ENCODE measurements around the gene BUB1. TPM values are rescaled to one million over a fixed set of nuclear protein-coding genes. Genes with fewer than 3 reads are reported as not detected.

Gene BUB1
- total RNA-seq, 1 experiment from 2014 or later: 80.2 TPM

- TF ChIP-seq, protein P1, sequence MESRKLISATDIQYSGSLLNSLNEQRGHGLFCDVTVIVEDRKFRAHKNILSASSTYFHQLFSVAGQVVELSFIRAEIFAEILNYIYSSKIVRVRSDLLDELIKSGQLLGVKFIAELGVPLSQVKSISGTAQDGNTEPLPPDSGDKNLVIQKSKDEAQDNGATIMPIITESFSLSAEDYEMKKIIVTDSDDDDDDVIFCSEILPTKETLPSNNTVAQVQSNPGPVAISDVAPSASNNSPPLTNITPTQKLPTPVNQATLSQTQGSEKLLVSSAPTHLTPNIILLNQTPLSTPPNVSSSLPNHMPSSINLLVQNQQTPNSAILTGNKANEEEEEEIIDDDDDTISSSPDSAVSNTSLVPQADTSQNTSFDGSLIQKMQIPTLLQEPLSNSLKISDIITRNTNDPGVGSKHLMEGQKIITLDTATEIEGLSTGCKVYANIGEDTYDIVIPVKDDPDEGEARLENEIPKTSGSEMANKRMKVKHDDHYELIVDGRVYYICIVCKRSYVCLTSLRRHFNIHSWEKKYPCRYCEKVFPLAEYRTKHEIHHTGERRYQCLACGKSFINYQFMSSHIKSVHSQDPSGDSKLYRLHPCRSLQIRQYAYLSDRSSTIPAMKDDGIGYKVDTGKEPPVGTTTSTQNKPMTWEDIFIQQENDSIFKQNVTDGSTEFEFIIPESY (IDR thresholded peaks at IDR 0.05; ENCODE audit: extremely low read depth, insufficient replicate concordance, low read length): no peak
- TF ChIP-seq EZH2 (IDR thresholded peaks at IDR 0.05): no peak
- no peak for TF ChIP-seq SRF (IDR thresholded peaks at IDR 0.05; ENCODE audit: low read depth)
- TF ChIP-seq JUND (IDR thresholded peaks at IDR 0.05): no peak
Observed at GRCh38 chr2:110644357-110644756, 33.5 kb downstream of the BUB1 start (continued).

DNA sequence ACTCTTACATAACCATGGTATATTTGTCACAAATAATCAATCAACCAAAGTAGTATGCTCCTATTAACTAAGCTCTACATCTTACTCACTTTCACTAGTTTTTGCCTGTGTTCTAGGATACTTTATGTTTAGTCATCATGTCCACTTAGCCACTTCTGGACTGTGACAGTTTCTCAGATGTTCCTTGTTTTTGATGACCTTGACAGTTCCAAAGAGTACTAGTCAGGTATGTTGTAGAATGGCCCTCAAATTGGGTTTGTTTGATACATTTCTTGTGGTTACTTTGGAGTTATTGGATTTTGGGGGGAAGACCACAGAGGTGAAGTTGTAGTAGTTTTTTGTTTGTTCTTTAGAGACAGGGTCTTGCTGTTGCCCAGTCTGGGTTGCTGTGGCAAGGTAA is 35.5 kb downstream of the BUB1 start:
- Histone ChIP-seq H3K9me2 (ENCODE audit: insufficient read depth) (no peaks in the 10 kb centered on the region), H2AFZ (ENCODE audit: low read depth, low read length, poor library complexity, severe bottlenecking) (no peak overlapping the region), H3K4me2 (ENCODE audit: low read length) (no peak overlapping the region), H3K27ac (ENCODE audit: low read depth, low read length) (no peak overlapping the region), H3K4me3 (replicated peaks in 1 of 2; ENCODE audit: low read depth in 1 of 2, low read length in 2 of 2) (no peak overlapping the region), H3K9ac (ENCODE audit: low read length) (no peak overlapping the region), H3K27me3 (ENCODE audit: insufficient read depth, low read length) (no peaks in the 10 kb centered on the region), H3K36me3 (ENCODE audit: control insufficient read depth in 1 of 2, insufficient read depth in 2 of 2, low read length in 2 of 2) (peaks cover 44 to 56% of the 10 kb centered on the region in 2 experiments), H4K20me1 (ENCODE audit: insufficient read depth) (no peaks in the 10 kb centered on the region), H3K9me3 (ENCODE audit: control insufficient read depth in 1 of 2, insufficient read depth in 1 of 2, low read depth in 1 of 2, low read length in 2 of 2) (no peaks in the 10 kb centered on the region), H3K4me1 (ENCODE audit: control insufficient read depth in 1 of 2, insufficient read depth in 2 of 2, low read length in 2 of 2) (no peaks in the 10 kb centered on the region), H3K79me2 (ENCODE audit: insufficient read depth, low read length) (peaks cover 57% of the 10 kb centered on the region)
- TF ChIP-seq ELF1 (IDR thresholded peaks at IDR 0.05; ENCODE audit: borderline replicate concordance, low read depth): no peak
- TF ChIP-seq RAD21 (IDR thresholded peaks at IDR 0.05; ENCODE audit: low read depth): no peak
- TF ChIP-seq REST (IDR thresholded peaks at IDR 0.05; ENCODE audit: low read depth): no peak
- TF ChIP-seq, protein P2, sequence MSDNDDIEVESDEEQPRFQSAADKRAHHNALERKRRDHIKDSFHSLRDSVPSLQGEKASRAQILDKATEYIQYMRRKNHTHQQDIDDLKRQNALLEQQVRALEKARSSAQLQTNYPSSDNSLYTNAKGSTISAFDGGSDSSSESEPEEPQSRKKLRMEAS (IDR thresholded peaks at IDR 0.05): no peak
- TF ChIP-seq EGR1 (IDR thresholded peaks at IDR 0.05; ENCODE audit: low read depth): no peak
- no peak for TF ChIP-seq POLR2AphosphoS5 (IDR thresholded peaks at IDR 0.05; ENCODE audit: low read depth, low read length)
- TF ChIP-seq CTCF (IDR thresholded peaks at IDR 0.05 in 2 of 3, conservative IDR thresholded peaks at IDR 0.05 in 1 of 3; ENCODE audit: borderline replicate concordance in 1 of 3, insufficient read depth in 1 of 3, low read depth in 2 of 3, low read length in 2 of 3): no peak
- TF ChIP-seq, protein P1 (IDR thresholded peaks at IDR 0.05; ENCODE audit: extremely low read depth, insufficient replicate concordance, low read length): no peak
- no peak for TF ChIP-seq CEBPB (IDR thresholded peaks at IDR 0.05; ENCODE audit: low read depth)
- TF ChIP-seq SP1 (IDR thresholded peaks at IDR 0.05; ENCODE audit: low read depth): no peak
- no peak for TF ChIP-seq FOSL1 (IDR thresholded peaks at IDR 0.05; ENCODE audit: low read depth)
- no peak for TF ChIP-seq JUND (IDR thresholded peaks at IDR 0.05)
- no peak for TF ChIP-seq SRF (IDR thresholded peaks at IDR 0.05; ENCODE audit: low read depth)
- no peak for TF ChIP-seq ZNF274 (IDR thresholded peaks at IDR 0.05; ENCODE audit: low read depth, low read length)
- intact Hi-C loops (cut with micrococcal nuclease): no loop called here
- CTCF ChIA-PET: no interaction called here
- RAD21 ChIA-PET (ENCODE audit: low non-redundant PET in 1 of 2, low total read pairs in 2 of 2, uncharacterized antibody in 2 of 2, unreplicated experiment in 2 of 2): no interaction called here
- ATAC-seq: no peak
- BruUV-seq (replicated peaks): no TSS peak
- DNase-seq (ENCODE audit: low read depth, low spot score): no peak
- POLR2A ChIA-PET: no interaction called here
